GM23338 (cell line): Measurements from ENCODE around the gene SASH1.

Experiments used
- EZH2 ChIP-seq: fragments of 200-600 bp; sonication (generic); IDR thresholded peaks from one replicate; pipeline ENCODE4 v1.8.0; 2017; ENCODE audit warnings: antibody characterized with exemption, mild to moderate bottlenecking, low read depth; ENCODE audit not compliant: unreplicated experiment
- POLR2AphosphoS5 ChIP-seq: IDR thresholded peaks from 2 replicates; pipeline ENCODE4 v1.6.1; 2016; ENCODE audit warnings: antibody characterized with exemption, low read depth
- ZNF114 ChIP-seq: fragments of 250-450 bp; sonication (Bioruptor Pico); IDR thresholded peaks from 2 replicates; pipeline ENCODE4 v1.5.0; 2020; ENCODE audit warnings: mild to moderate bottlenecking, moderate library complexity
- TF ChIP-seq, protein P1 (sequence below), 2 experiments: fragments of 200-600 bp in 1 of 2; sonication (generic) in 1 of 2; conservative IDR thresholded peaks; 2 replicates each; pipeline versions ENCODE4 v1.5.1 to v1.6.1; 2016 to 2017; ENCODE audit warnings: antibody characterized with exemption in 2 of 2, low read depth in 2 of 2, mild to moderate bottlenecking in 2 of 2, moderate library complexity in 1 of 2
- TF ChIP-seq, protein P2 (sequence below): IDR thresholded peaks from one replicate; pipeline ENCODE4 v1.6.1; 2018; ENCODE audit warnings: antibody characterized with exemption; ENCODE audit not compliant: unreplicated experiment
- TF ChIP-seq, protein P3 (sequence below): IDR thresholded peaks from 2 replicates; pipeline ENCODE4 v1.6.1; 2016; ENCODE audit warnings: antibody characterized with exemption

DNA sequence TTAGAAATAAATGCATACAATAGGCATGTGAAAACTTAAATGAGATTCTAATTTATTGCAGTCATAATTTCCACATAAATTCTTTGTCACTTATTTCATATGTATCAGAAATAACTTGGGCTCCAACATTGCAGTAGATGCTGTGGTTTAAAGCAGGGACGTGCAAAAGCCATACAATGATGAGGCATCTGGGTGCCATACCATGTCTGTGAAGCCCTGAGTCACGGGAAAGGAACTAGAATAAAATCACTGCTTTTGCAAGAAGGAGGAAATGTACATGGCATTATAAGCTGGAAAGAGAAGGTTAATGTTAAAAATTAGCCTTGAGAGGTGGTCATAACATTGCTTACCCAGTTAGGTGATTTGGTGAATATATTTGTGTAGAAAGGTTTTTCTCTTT is 180.4 kb downstream of the SASH1 start:
- TF ChIP-seq, protein P1, sequence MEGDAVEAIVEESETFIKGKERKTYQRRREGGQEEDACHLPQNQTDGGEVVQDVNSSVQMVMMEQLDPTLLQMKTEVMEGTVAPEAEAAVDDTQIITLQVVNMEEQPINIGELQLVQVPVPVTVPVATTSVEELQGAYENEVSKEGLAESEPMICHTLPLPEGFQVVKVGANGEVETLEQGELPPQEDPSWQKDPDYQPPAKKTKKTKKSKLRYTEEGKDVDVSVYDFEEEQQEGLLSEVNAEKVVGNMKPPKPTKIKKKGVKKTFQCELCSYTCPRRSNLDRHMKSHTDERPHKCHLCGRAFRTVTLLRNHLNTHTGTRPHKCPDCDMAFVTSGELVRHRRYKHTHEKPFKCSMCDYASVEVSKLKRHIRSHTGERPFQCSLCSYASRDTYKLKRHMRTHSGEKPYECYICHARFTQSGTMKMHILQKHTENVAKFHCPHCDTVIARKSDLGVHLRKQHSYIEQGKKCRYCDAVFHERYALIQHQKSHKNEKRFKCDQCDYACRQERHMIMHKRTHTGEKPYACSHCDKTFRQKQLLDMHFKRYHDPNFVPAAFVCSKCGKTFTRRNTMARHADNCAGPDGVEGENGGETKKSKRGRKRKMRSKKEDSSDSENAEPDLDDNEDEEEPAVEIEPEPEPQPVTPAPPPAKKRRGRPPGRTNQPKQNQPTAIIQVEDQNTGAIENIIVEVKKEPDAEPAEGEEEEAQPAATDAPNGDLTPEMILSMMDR (conservative IDR thresholded peaks at IDR 0.05; ENCODE audit: low read depth in 2 of 2): no peak
- TF ChIP-seq, protein P2, sequence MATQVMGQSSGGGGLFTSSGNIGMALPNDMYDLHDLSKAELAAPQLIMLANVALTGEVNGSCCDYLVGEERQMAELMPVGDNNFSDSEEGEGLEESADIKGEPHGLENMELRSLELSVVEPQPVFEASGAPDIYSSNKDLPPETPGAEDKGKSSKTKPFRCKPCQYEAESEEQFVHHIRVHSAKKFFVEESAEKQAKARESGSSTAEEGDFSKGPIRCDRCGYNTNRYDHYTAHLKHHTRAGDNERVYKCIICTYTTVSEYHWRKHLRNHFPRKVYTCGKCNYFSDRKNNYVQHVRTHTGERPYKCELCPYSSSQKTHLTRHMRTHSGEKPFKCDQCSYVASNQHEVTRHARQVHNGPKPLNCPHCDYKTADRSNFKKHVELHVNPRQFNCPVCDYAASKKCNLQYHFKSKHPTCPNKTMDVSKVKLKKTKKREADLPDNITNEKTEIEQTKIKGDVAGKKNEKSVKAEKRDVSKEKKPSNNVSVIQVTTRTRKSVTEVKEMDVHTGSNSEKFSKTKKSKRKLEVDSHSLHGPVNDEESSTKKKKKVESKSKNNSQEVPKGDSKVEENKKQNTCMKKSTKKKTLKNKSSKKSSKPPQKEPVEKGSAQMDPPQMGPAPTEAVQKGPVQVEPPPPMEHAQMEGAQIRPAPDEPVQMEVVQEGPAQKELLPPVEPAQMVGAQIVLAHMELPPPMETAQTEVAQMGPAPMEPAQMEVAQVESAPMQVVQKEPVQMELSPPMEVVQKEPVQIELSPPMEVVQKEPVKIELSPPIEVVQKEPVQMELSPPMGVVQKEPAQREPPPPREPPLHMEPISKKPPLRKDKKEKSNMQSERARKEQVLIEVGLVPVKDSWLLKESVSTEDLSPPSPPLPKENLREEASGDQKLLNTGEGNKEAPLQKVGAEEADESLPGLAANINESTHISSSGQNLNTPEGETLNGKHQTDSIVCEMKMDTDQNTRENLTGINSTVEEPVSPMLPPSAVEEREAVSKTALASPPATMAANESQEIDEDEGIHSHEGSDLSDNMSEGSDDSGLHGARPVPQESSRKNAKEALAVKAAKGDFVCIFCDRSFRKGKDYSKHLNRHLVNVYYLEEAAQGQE: no peak
- TF ChIP-seq POLR2AphosphoS5 (no peak), EZH2 (no peak), ZNF114 (no peak)
- TF ChIP-seq, protein P3, sequence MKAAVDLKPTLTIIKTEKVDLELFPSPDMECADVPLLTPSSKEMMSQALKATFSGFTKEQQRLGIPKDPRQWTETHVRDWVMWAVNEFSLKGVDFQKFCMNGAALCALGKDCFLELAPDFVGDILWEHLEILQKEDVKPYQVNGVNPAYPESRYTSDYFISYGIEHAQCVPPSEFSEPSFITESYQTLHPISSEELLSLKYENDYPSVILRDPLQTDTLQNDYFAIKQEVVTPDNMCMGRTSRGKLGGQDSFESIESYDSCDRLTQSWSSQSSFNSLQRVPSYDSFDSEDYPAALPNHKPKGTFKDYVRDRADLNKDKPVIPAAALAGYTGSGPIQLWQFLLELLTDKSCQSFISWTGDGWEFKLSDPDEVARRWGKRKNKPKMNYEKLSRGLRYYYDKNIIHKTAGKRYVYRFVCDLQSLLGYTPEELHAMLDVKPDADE: no peak
